Vagina (tissue), 2 donors: ENCODE results near the gene NAT10. TPM values are rescaled to one million over a fixed set of nuclear protein-coding genes. Genes with fewer than 3 reads are reported as not detected.

Experiments used
- DNase-seq, 2 donors: peaks; one replicate each; pipeline ENCODE4 v3.0.0-alpha.2; 2017; ENCODE audit errors: extremely low spot score in 2 of 2
- H3K27ac ChIP-seq: fragments of 200-600 bp; sonication (generic); one replicate; pipeline ENCODE4 v1.5.1; 2019
- H3K27me3 ChIP-seq: fragments of 200-600 bp; sonication (generic); one replicate; pipeline ENCODE4 v1.5.1; 2019
- H3K36me3 ChIP-seq, 2 donors: fragments of 200-600 bp; sonication (generic); one replicate each; pipeline ENCODE4 v1.5.1; 2017 to 2019
- H3K4me1 ChIP-seq: fragments of 200-600 bp; sonication (generic); one replicate; pipeline ENCODE4 v1.5.1; 2019
- H3K4me3 ChIP-seq, 2 donors: fragments of 200-600 bp; sonication (generic); 1 replicate in 1 of 2; 2 replicates in 1 of 2; pipeline ENCODE4 v1.5.1; 2016 to 2019
- H3K9me3 ChIP-seq: fragments of 200-600 bp; sonication (generic); one replicate; pipeline ENCODE4 v1.5.1; 2019
- POLR2A ChIP-seq, 2 donors: fragments of 450-650 bp; IDR thresholded peaks; one replicate each; pipeline ENCODE4 v1.6.1; 2017; ENCODE audit warnings: antibody characterized with exemption in 2 of 2, mild to moderate bottlenecking in 2 of 2, moderate library complexity in 2 of 2
- POLR2AphosphoS5 ChIP-seq, 2 donors: sonication (generic); formaldehyde crosslinking; IDR thresholded peaks; one replicate each; pipeline ENCODE4 v1.9.0; 2017; ENCODE audit warnings: antibody characterized with exemption in 2 of 2, mild to moderate bottlenecking in 2 of 2, low read depth in 1 of 2; ENCODE audit not compliant: insufficient read depth in 1 of 2
- intact Hi-C: fragments of 100-400 bp; cut with DNase I; formaldehyde crosslinking; loops from one replicate; pipeline ENCODE4 v1.15.1; 2023
- total RNA-seq: library from RNA; depleted of rRNA; stranded (reverse); fragments of >200 nt; gene quantifications from one replicate; pipeline ENCODE4 v1.2.3, GENCODE V29; 2016
- TF ChIP-seq, protein P1 (sequence below), 3 experiments: fragments of 450-650 bp in 2 of 3; fragments of 200-600 bp in 1 of 3; sonication (generic) in 1 of 3; IDR thresholded peaks; one replicate each; pipeline ENCODE4 v1.5.1; 2017 to 2019; ENCODE audit warnings: antibody characterized with exemption in 3 of 3, mild to moderate bottlenecking in 2 of 3, moderate library complexity in 2 of 3

The NAT10 gene
- total RNA-seq, 1 donor from 2014 or later, result 24.8 TPM

DNA sequence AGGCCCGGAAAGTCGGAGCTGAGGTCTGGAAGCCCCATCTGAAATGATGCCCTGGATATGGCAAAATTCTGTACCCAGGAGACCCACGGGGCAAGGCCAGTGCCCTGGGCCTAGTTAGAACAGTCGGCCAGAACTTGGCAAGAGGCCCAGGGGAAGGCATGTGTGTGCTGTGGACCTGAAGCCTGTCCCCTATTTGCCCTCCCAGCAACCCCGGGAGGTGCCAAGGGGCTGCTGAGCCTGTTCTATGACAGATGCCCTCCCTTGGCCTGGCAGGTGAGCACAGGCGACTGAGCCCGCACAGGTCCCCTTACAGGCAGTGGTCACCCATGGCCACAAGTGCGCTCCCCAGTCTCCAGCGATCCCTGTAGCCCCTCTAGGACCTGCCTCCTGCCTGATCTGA is 51.7 kb downstream of the NAT10 start:
- Histone ChIP-seq H3K27ac (no peak overlapping the region), H3K27me3 (no peaks in the 10 kb centered on the region), H3K4me1 (peaks cover 12% of the 10 kb centered on the region), H3K9me3 (no peaks in the 10 kb centered on the region), H3K36me3 (peaks cover 0 to 10% of the 10 kb centered on the region in 2 donors), H3K4me3 (no peak overlapping the region)
- intact Hi-C loops, result no loop called here
- TF ChIP-seq POLR2AphosphoS5 (IDR thresholded peaks at IDR 0.05; ENCODE audit: insufficient read depth in 1 of 2, low read depth in 1 of 2) (no peak), POLR2A (IDR thresholded peaks at IDR 0.05) (no peak)
- TF ChIP-seq, protein P1, sequence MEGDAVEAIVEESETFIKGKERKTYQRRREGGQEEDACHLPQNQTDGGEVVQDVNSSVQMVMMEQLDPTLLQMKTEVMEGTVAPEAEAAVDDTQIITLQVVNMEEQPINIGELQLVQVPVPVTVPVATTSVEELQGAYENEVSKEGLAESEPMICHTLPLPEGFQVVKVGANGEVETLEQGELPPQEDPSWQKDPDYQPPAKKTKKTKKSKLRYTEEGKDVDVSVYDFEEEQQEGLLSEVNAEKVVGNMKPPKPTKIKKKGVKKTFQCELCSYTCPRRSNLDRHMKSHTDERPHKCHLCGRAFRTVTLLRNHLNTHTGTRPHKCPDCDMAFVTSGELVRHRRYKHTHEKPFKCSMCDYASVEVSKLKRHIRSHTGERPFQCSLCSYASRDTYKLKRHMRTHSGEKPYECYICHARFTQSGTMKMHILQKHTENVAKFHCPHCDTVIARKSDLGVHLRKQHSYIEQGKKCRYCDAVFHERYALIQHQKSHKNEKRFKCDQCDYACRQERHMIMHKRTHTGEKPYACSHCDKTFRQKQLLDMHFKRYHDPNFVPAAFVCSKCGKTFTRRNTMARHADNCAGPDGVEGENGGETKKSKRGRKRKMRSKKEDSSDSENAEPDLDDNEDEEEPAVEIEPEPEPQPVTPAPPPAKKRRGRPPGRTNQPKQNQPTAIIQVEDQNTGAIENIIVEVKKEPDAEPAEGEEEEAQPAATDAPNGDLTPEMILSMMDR (IDR thresholded peaks at IDR 0.05), result no peak
- no peak for DNase-seq

DNA sequence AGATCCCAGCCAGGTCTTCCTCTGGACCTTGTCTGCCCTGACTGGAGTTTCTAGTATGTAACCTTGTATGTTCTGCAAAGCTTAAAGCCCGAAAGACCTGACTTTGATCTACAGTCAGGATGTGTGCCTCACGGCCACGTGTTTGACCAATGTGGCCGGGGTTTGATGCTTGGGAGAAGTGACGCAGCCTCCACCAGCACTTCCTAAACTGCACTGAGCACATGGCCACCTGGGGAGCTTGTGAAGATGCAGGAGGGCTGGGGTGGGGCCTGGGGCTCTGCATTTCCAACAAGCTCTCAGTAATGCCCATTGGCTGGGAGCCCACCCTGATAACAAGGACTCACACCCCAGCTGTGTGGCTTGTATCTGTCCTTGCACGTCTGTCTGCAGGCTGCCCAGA is 53.2 kb downstream of the NAT10 start:
- peaks cover 12% of the 10 kb centered on the region for H3K4me1 ChIP-seq
- no peaks in the 10 kb centered on the region for H3K27me3 ChIP-seq
- H3K36me3 ChIP-seq, result peaks cover 0 to 10% of the 10 kb centered on the region in 2 donors
- H3K4me3 ChIP-seq, result no peak overlapping the region
- intact Hi-C loops, result no loop called here
- TF ChIP-seq POLR2AphosphoS5 (IDR thresholded peaks at IDR 0.05; ENCODE audit: insufficient read depth in 1 of 2, low read depth in 1 of 2) (no peak), POLR2A (IDR thresholded peaks at IDR 0.05) (no peak)
- TF ChIP-seq, protein P1 (IDR thresholded peaks at IDR 0.05), result no peak
- no peak for DNase-seq
- H3K27ac ChIP-seq, result no peak overlapping the region
- no peaks in the 10 kb centered on the region for H3K9me3 ChIP-seq

DNA sequence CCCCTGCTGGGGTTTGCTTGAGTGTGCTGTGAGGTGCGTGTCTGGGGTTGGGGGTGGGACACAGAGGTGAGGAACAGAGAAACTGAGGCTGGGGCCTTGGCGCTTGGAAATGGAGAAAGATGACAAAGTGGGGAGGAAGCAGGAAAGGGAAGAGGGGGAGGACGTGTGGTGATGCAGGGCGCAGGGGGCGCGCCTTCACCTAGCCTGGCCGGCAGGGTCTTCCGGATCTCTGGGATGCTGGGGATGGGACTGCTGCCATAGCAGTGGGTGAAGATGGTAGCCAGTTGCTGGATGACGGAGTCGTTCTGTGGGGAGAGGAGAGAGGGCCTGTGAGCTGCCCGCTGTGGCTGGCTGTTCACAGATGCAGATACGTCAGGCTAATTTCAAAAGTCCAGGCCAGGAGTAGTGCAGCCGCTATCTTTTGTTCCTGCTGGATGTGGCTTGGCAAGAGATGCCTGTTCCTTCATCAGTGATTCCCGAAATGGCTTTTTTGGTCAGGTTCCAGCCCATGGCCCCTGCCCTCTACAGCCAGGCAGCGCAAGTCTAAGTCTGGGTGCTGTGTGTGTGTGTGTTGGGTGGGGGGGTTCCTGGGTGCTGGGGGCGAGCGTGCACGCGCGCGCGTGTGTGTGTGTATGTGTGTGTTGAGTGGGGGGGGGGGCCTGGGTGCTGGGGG is 54.8 kb downstream of the NAT10 start:
- no peak overlapping the region for H3K27ac ChIP-seq
- no peak for DNase-seq
- H3K27me3 ChIP-seq, result no peaks in the 10 kb centered on the region
- H3K4me1 ChIP-seq, result peaks cover 1% of the 10 kb centered on the region
- H3K9me3 ChIP-seq, result no peaks in the 10 kb centered on the region
- intact Hi-C loops, result no loop called here
- peaks cover 0 to 10% of the 10 kb centered on the region in 2 donors for H3K36me3 ChIP-seq
- no peak overlapping the region for H3K4me3 ChIP-seq
- TF ChIP-seq POLR2A (IDR thresholded peaks at IDR 0.05), result no peak
- TF ChIP-seq, protein P1 (IDR thresholded peaks at IDR 0.05), result no peak
- no peak for TF ChIP-seq POLR2AphosphoS5 (IDR thresholded peaks at IDR 0.05; ENCODE audit: insufficient read depth in 1 of 2, low read depth in 1 of 2)

DNA sequence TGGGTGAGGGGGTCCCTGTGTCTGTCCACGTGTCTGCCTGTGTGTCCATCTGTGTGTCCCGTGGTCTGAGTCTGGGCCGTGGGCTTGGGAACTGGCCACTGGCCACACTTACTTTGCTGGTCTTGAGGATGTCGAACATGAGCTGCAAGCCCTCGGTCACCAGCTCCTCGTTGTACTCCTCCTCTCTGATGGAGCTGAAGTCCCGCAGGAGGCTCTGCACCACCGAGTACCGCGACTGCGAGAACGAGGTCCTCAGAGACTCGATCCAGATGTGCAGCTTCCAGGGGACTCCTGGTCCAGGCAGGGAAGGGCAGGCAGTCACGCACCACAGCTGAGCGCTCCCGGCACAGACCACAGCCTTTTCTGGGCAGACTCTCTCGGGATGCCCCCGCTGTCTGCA is 55.4 kb downstream of the NAT10 start:
- Histone ChIP-seq H3K4me1 (no peaks in the 10 kb centered on the region), H3K4me3 (no peak overlapping the region), H3K9me3 (no peaks in the 10 kb centered on the region), H3K27me3 (no peaks in the 10 kb centered on the region), H3K36me3 (peaks cover 0 to 10% of the 10 kb centered on the region in 2 donors), H3K27ac (no peak overlapping the region)
- TF ChIP-seq POLR2AphosphoS5 (IDR thresholded peaks at IDR 0.05; ENCODE audit: insufficient read depth in 1 of 2, low read depth in 1 of 2) (no peak), POLR2A (IDR thresholded peaks at IDR 0.05) (no peak)
- TF ChIP-seq, protein P1 (IDR thresholded peaks at IDR 0.05), result no peak
- DNase-seq, result no peak
- intact Hi-C loops, result no loop called here

DNA sequence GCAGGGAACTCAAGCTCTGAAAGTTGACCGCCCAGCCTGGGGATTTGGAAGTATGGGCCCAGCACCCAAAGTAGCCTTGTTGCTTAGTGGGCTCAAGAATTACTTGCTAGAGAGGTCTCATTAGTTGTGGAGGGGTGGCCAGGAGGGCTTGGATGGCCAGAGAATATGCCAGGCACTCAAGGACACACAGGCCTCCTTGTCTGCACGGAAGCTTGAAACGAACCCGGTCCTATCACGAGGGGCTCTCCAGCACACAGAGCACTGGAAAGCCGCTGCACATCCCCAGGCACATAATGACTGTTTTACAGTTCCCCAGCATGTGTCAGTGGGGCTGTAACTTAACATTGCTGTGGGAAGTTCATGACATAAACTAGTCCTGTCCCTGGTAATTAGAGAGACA is 55.9 kb downstream of the NAT10 start:
- no peaks in the 10 kb centered on the region for H3K9me3 ChIP-seq
- intact Hi-C loops, result no loop called here
- H3K36me3 ChIP-seq, result peaks cover 0 to 10% of the 10 kb centered on the region in 2 donors
- H3K4me1 ChIP-seq, result no peaks in the 10 kb centered on the region
- TF ChIP-seq POLR2AphosphoS5 (IDR thresholded peaks at IDR 0.05; ENCODE audit: insufficient read depth in 1 of 2, low read depth in 1 of 2) (no peak), POLR2A (IDR thresholded peaks at IDR 0.05) (no peak)
- TF ChIP-seq, protein P1 (IDR thresholded peaks at IDR 0.05), result no peak
- no peaks in the 10 kb centered on the region for H3K27me3 ChIP-seq
- no peak for DNase-seq
- no peak overlapping the region for H3K27ac ChIP-seq
- H3K4me3 ChIP-seq, result no peak overlapping the region
